GM21619 (cell line): ENCODE results near the gene PQBP1.

ENCODE experiments used
- ATAC-seq: cut with Tn5 transposase; IDR thresholded peaks from one replicate; pipeline ENCODE4 v1.9.1; 2021; ENCODE audit not compliant: unreplicated experiment

PQBP1 gene

GRCh38 chrX:48901069-48901468, 3.3 kb downstream of the PQBP1 start:
- ATAC-seq: no peak

- no peak for ATAC-seq
Measured at GRCh38 chrX:48902135-48902534, 4.4 kb downstream of the PQBP1 start.

GRCh38 chrX:48902776-48903175, 5.0 kb downstream of the PQBP1 start:
- ATAC-seq: no peak

GRCh38 chrX:48903290-48903689, 5.6 kb downstream of the PQBP1 start:
- no peak for ATAC-seq

- no peak for ATAC-seq
Measured at GRCh38 chrX:48904180-48904579, 6.5 kb downstream of the PQBP1 start.

GRCh38 chrX:48904626-48905025, 6.9 kb downstream of the PQBP1 start:
- ATAC-seq: no peak

- no peak for ATAC-seq
Measured at GRCh38 chrX:48905090-48905790, 7.5 kb downstream of the PQBP1 start.

- no peak for ATAC-seq
Measured at GRCh38 chrX:48908600-48908999, 10.9 kb downstream of the PQBP1 start.

- no peak for ATAC-seq
Measured at GRCh38 chrX:48909703-48910294, 12.1 kb downstream of the PQBP1 start.

- no peak for ATAC-seq
Measured at GRCh38 chrX:48910926-48911411, 13.2 kb downstream of the PQBP1 start.

- peak; percentile 59 for ATAC-seq
Measured at GRCh38 chrX:48911412-48912182, 13.9 kb downstream of the PQBP1 start, which contains the start of gene SLC35A2. TSS of gene SLC35A2 (minus strand) at chrX:48911646. CDS start at chrX:48911636, 10 bp downstream.

- no peak for ATAC-seq
Measured at GRCh38 chrX:48913605-48914366, 16.1 kb downstream of the PQBP1 start.

GRCh38 chrX:48914593-48915493, 17.1 kb downstream of the PQBP1 start:
- ATAC-seq: no peak

GRCh38 chrX:48917139-48918001, 19.6 kb downstream of the PQBP1 start:
- peak; percentile 30 for ATAC-seq

- ATAC-seq: no peak
Measured at GRCh38 chrX:48918301-48918642, 20.5 kb downstream of the PQBP1 start.

GRCh38 chrX:48918643-48919340, 21.1 kb downstream of the PQBP1 start, which contains the start of gene PIM2:
TSS of gene PIM2 (minus strand) at chrX:48919024. CDS start at chrX:48918834, 190 bp downstream.
- peak; percentile 65 for ATAC-seq

GRCh38 chrX:48919360-48919841, 21.7 kb downstream of the PQBP1 start:
- ATAC-seq: no peak
